Ascending aorta (tissue), 2 donors: ENCODE measurements around the gene WFDC12. TPM values are rescaled to one million over a fixed set of nuclear protein-coding genes. Genes with fewer than 3 reads are reported as not detected.
"Not testable (repeated sequence)": the region's sequence is repeated elsewhere in the genome, so short reads cannot be mapped to it uniquely, and the experiment has no call there.

Experiments
- DNase-seq, 2 donors: peaks; one replicate each; pipeline ENCODE4 v3.0.0-alpha.2; 2019; ENCODE audit warnings: low spot score in 2 of 2
- H3K27ac ChIP-seq, 2 donors: fragments of 200-600 bp; sonication (generic); one replicate each; pipeline ENCODE4 v1.5.1; 2016 to 2017; ENCODE audit warnings: mild to moderate bottlenecking in 1 of 2
- H3K27me3 ChIP-seq: fragments of 200-600 bp; sonication (generic); one replicate; pipeline ENCODE4 v1.5.1; 2017
- H3K36me3 ChIP-seq, 2 donors: fragments of 200-600 bp; sonication (generic); one replicate each; pipeline ENCODE4 v1.5.1; 2016
- H3K4me1 ChIP-seq, 2 donors: fragments of 200-600 bp; sonication (generic); one replicate each; pipeline ENCODE4 v1.5.1; 2016 to 2017; ENCODE audit warnings: mild to moderate bottlenecking in 1 of 2
- H3K4me3 ChIP-seq, 2 donors: fragments of 200-600 bp; sonication (generic); one replicate each; pipeline ENCODE4 v1.5.1; 2016 to 2017; ENCODE audit warnings: mild to moderate bottlenecking in 1 of 2
- H3K9me3 ChIP-seq, 2 donors: fragments of 200-600 bp; sonication (generic); one replicate each; pipeline ENCODE4 v1.5.1; 2016
- intact Hi-C: fragments of 100-400 bp; cut with DNase I; formaldehyde crosslinking; loops from one replicate; pipeline ENCODE4 v1.15.1; 2023
- total RNA-seq: library from RNA; depleted of rRNA; stranded (reverse); fragments of >200 nt; gene quantifications from one replicate; pipeline ENCODE4 v1.1.0, GENCODE V29; 2016
- TF ChIP-seq, protein P1 (sequence below), 3 experiments: fragments of 200-600 bp in 2 of 3; fragments of 450-650 bp in 1 of 3; sonication (generic) in 2 of 3; IDR thresholded peaks; one replicate each; pipeline ENCODE4 v1.5.1; 2016 to 2019; ENCODE audit warnings: antibody characterized with exemption in 3 of 3, mild to moderate bottlenecking in 1 of 3, moderate library complexity in 1 of 3

The WFDC12 gene
- total RNA-seq, 1 donor from 2014 or later, result not detected

DNA sequence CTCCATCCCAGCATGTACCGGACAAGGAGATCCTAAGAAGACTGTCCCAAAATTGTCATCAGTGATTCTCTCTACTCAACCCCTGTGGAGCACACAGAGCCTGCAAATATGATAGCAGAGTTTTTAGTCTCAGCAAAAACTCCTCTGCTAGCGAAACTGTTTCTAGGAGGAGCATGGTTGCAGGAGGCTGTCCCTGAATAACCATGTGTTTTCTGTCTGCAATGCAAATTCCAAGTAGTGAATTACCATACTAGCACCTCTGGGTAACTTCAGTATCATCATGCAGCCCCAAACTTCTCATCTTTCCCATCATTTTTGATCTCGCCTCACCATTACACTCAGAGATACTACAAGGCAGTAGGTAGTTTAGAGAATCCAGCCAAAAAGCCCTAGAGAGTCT is 24.8 kb upstream of the WFDC12 start:
- no peak overlapping the region for H3K4me3 ChIP-seq
- no peaks in the 10 kb centered on the region for H3K27me3 ChIP-seq
- H3K27ac ChIP-seq, result no peak overlapping the region
- no peaks in the 10 kb centered on the region for H3K4me1 ChIP-seq
- TF ChIP-seq, protein P1, sequence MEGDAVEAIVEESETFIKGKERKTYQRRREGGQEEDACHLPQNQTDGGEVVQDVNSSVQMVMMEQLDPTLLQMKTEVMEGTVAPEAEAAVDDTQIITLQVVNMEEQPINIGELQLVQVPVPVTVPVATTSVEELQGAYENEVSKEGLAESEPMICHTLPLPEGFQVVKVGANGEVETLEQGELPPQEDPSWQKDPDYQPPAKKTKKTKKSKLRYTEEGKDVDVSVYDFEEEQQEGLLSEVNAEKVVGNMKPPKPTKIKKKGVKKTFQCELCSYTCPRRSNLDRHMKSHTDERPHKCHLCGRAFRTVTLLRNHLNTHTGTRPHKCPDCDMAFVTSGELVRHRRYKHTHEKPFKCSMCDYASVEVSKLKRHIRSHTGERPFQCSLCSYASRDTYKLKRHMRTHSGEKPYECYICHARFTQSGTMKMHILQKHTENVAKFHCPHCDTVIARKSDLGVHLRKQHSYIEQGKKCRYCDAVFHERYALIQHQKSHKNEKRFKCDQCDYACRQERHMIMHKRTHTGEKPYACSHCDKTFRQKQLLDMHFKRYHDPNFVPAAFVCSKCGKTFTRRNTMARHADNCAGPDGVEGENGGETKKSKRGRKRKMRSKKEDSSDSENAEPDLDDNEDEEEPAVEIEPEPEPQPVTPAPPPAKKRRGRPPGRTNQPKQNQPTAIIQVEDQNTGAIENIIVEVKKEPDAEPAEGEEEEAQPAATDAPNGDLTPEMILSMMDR (IDR thresholded peaks at IDR 0.05), result no peak
- no peak for DNase-seq
- H3K9me3 ChIP-seq, result no peaks in the 10 kb centered on the region
- intact Hi-C loops, result no loop called here
- no peaks in the 10 kb centered on the region for H3K36me3 ChIP-seq

DNA sequence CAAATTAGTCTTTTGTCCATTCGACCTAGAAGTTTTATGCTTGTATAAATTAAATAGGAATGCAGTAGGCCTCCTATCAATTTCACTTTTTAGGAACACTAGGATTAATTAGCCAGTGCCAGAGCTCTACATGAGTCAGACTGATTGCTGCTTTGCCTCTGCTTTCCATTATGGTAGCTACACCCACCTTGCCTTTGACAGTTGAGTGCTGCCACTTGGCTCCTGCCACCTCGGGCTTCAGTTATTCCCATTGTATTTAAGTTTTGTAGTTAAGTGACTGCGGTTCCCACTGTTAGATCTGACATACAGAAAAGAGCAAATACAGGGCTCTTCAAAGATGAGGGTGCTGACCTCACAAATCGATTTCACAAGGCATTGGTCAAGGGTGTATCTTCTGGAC is 16.6 kb upstream of the WFDC12 start:
- no peaks in the 10 kb centered on the region for H3K36me3 ChIP-seq
- H3K4me3 ChIP-seq, result no peak overlapping the region
- H3K9me3 ChIP-seq, result no peaks in the 10 kb centered on the region
- intact Hi-C loops, result no loop called here
- H3K27ac ChIP-seq, result no peak overlapping the region
- no peaks in the 10 kb centered on the region for H3K27me3 ChIP-seq
- no peak for DNase-seq
- no peaks in the 10 kb centered on the region for H3K4me1 ChIP-seq
- TF ChIP-seq, protein P1 (IDR thresholded peaks at IDR 0.05), result no peak

DNA sequence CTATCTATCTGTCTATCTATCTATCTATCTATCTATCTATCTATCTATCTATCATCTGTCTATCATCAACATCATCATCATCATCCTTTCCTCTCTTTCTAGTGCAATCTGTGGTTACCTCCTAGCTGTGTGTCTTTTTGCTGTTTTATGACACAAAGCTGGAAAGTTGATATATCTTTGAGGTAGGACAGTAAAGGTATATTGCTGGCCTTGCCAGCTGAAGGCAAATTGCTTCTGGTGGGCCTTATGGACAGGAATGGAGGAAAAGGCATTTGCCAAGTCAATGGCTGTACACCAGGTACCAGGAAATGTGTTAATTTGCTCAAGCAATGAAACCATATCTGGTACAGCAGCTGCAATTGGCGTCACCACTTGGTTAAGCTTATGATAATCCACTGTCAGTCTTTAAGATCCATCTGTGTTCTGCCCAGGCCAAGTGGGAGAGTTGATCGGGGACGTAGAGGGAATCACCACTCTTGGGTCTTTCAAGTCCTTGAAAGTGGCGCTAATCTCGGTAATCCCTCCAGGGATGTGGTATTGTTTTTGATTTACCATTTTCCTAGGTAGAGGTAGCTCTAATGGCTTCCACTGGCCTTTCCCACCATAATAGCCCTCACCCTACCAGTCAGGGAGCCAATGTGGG is 15.6 kb upstream of the WFDC12 start:
- H3K4me3 ChIP-seq, intact Hi-C loops, H3K4me1 ChIP-seq, H3K9me3 ChIP-seq, H3K36me3 ChIP-seq, H3K27me3 ChIP-seq, DNase-seq, H3K27ac ChIP-seq: not testable (repeated sequence)

DNA sequence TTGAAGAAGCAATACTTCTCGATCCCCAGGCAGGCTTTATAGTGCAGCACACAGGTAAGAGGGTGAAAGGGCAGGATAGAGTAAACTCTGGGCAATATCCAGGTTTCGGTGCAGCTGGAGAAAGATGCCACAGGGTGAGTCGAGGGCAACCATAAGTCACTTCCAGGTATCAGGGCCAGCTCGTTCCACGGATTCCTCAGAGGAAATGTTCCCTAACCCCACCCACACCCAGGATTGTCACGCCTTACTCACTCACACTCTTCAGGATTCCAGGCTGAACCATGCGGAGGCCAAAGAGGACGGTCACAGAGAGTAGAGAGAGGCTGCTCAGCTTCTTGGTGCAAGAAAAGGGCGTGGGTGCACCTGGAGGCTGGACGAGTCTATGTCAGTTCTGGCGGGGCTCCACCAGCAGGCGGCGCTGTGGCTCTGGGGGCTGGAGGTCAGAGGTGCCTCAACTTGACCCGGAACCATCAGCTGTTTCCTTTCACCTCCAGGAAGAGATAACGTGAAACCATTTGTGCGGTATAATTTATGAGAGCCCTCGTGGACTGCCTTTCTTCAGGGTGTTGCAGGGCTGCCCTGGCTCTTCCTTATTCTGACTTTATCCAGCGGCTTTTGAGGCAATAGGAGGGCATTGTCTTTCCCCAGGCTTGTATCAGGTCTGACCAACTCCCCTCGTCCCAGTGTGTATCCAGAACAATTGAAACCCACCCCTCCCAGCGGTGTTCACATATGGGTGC is 14.5 kb upstream of the WFDC12 start:
- TF ChIP-seq, protein P1 (IDR thresholded peaks at IDR 0.05), result peak in 1 of 3 experiments; percentile 27
- H3K27me3 ChIP-seq, result no peaks in the 10 kb centered on the region
- no peak overlapping the region for H3K27ac ChIP-seq
- intact Hi-C loops, result no loop called here
- no peaks in the 10 kb centered on the region for H3K36me3 ChIP-seq
- no peaks in the 10 kb centered on the region for H3K4me1 ChIP-seq
- H3K4me3 ChIP-seq, result no peak overlapping the region
- H3K9me3 ChIP-seq, result no peaks in the 10 kb centered on the region
- DNase-seq, result peak in 1 of 2 donors; percentile 67

DNA sequence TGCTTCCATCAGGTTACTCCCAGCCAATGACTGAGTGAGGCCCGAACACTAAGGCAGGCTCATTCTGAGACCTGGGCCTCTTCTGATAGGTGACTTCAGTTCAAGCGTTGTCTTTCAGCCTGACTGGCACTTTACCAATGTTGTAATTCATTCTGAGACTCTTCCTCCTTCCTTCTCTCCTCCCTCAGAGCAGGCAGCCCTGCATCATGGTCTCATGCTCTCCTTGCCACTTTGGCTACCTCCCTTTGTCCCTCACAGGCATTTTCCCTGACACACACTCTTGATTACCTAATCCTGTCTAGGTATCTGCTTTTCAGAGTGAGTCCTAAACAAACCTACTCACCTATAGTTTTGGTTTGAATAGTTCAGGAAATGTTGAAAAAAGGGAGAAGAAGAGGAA is 12.6 kb upstream of the WFDC12 start:
- Histone ChIP-seq H3K9me3 (no peaks in the 10 kb centered on the region), H3K4me1 (no peaks in the 10 kb centered on the region), H3K4me3 (no peak overlapping the region), H3K27me3 (no peaks in the 10 kb centered on the region), H3K27ac (no peak overlapping the region), H3K36me3 (no peaks in the 10 kb centered on the region)
- TF ChIP-seq, protein P1 (IDR thresholded peaks at IDR 0.05), result no peak
- intact Hi-C loops, result no loop called here
- no peak for DNase-seq

DNA sequence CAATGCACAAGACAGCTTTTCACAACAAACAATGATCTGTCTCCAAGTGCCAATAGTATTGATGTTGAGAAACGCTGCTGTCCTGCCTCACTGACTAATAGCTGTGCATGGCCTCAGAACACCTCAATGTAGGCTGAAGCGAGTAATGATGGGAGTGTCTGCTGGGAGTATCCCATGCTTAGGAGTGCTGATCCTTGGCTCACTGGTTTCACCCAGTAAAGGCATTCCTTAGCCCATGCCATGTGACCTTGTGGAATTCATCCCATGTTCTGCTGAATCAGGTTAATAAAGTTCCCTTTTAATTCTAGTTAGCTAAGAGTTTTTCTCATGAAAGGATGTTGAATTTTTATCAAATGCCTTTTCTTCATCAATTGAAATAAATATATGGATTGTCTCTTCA is 3.8 kb upstream of the WFDC12 start:
- Histone ChIP-seq H3K4me1 (no peaks in the 10 kb centered on the region), H3K36me3 (no peaks in the 10 kb centered on the region), H3K27me3 (no peaks in the 10 kb centered on the region), H3K9me3 (no peaks in the 10 kb centered on the region), H3K27ac (no peak overlapping the region), H3K4me3 (no peak overlapping the region)
- no peak for DNase-seq
- intact Hi-C loops, result no loop called here
- TF ChIP-seq, protein P1 (IDR thresholded peaks at IDR 0.05), result no peak
